Ramos (cell line): ENCODE measurements around the gene XYLT2.
"Not testable (repeated sequence)": the region's sequence is repeated elsewhere in the genome, so short reads cannot be mapped to it uniquely, and the experiment has no call there.

Experiments used
- in situ Hi-C: fragments of 300-500 bp; cut with MboI; formaldehyde crosslinking; loops from one replicate; pipeline ENCODE4 v1.14.3; 2022; ENCODE audit warnings: low sequenced_read_pairs; ENCODE audit not compliant: unreplicated experiment

The XYLT2 gene

GRCh38 chr17:50345432-50346312 lies at the start of gene XYLT2:
XYLT2 (plus strand) TSS chr17:50346126; CDS start chr17:50346141, 15 bp downstream.
- in situ Hi-C loops = no loop called here

- in situ Hi-C loops = loop anchor here (10.0 kb wide), 1 partner anchor 93 kb away; the partner anchor contains the start of gene COL1A1
These were observed 48.5 kb upstream of the XYLT2 start for GRCh38 chr17:50297407-50297865.

- in situ Hi-C loops = loop anchor here (10.0 kb wide), 1 partner anchor 93 kb away; the partner anchor contains the start of gene COL1A1
These were observed 47.9 kb upstream of the XYLT2 start for GRCh38 chr17:50298018-50298417.

- in situ Hi-C loops = loop anchor here (10.0 kb wide), 1 partner anchor 95 kb away; the partner anchor contains the start of gene COL1A1
These were observed 46.1 kb upstream of the XYLT2 start for GRCh38 chr17:50299776-50300175.

GRCh38 chr17:50300824-50301223 lies 45.1 kb upstream of the XYLT2 start:
- in situ Hi-C loops = not testable (repeated sequence)

- in situ Hi-C loops = no loop called here
These were observed 43.9 kb upstream of the XYLT2 start for GRCh38 chr17:50301891-50302584.

- in situ Hi-C loops = no loop called here
These were observed 42.9 kb upstream of the XYLT2 start for GRCh38 chr17:50303051-50303450.

- in situ Hi-C loops = no loop called here
These were observed 42.3 kb upstream of the XYLT2 start for GRCh38 chr17:50303596-50303995.

GRCh38 chr17:50304781-50305404 lies 41.0 kb upstream of the XYLT2 start:
- in situ Hi-C loops = no loop called here

GRCh38 chr17:50307654-50308053 lies 38.3 kb upstream of the XYLT2 start:
- in situ Hi-C loops = no loop called here

- in situ Hi-C loops = no loop called here
These were observed 37.3 kb upstream of the XYLT2 start for GRCh38 chr17:50308666-50309065.

GRCh38 chr17:50310455-50311111 lies 35.3 kb upstream of the XYLT2 start:
- in situ Hi-C loops = no loop called here

GRCh38 chr17:50311112-50311460 lies 34.8 kb upstream of the XYLT2 start:
- in situ Hi-C loops = no loop called here

GRCh38 chr17:50311483-50311882 lies 34.4 kb upstream of the XYLT2 start:
- in situ Hi-C loops = no loop called here

- in situ Hi-C loops = no loop called here
These were observed 33.6 kb upstream of the XYLT2 start for GRCh38 chr17:50312308-50312707.

GRCh38 chr17:50314456-50315011 lies 31.4 kb upstream of the XYLT2 start:
- in situ Hi-C loops = no loop called here

- in situ Hi-C loops = no loop called here
These were observed 29.8 kb upstream of the XYLT2 start for GRCh38 chr17:50316016-50316587.

GRCh38 chr17:50316660-50317059 lies 29.3 kb upstream of the XYLT2 start:
- in situ Hi-C loops = not testable (repeated sequence)

GRCh38 chr17:50317121-50317520 lies 28.8 kb upstream of the XYLT2 start:
- in situ Hi-C loops = no loop called here
